Spleen (tissue), 7 donors: ENCODE results near the gene GIMD1.

Experiments used
- CTCF ChIP-seq, 11 experiments: fragments of 200-600 bp in 7 of 11; fragments of 450-650 bp in 4 of 11; sonication (generic) in 4 of 11; IDR thresholded peaks in 8 of 11; conservative IDR thresholded peaks in 3 of 11; 1 replicate in 7 of 11; 2 replicates in 4 of 11; pipeline versions ENCODE4 v1.4.0 to v1.8.0; 2016 to 2021; ENCODE audit warnings: antibody characterized with exemption in 11 of 11, inconsistent platforms in 4 of 11, mild to moderate bottlenecking in 1 of 11
- POLR2A ChIP-seq, 3 donors: fragments of 450-650 bp; IDR thresholded peaks; one replicate each; pipeline ENCODE4 v1.5.1; 2017; ENCODE audit warnings: antibody characterized with exemption in 3 of 3, mild to moderate bottlenecking in 1 of 3
- POLR2AphosphoS5 ChIP-seq, 3 donors: sonication (generic); formaldehyde crosslinking; IDR thresholded peaks; one replicate each; pipeline ENCODE4 v1.5.1; 2017; ENCODE audit warnings: antibody characterized with exemption in 3 of 3
- donor health status: DM: no; HTN: no; CAD: no; lungs with moderate emphysema.
- donor health status: DM: no; HTN: no; CAD: no.
- donor health status: DM: no; HTN: no; CAD: no.

GRCh38 chr4:106369456-106370060, 980 bp upstream of the GIMD1 start:
- TF ChIP-seq CTCF (IDR thresholded peaks at IDR 0.05 in 8 of 11, conservative IDR thresholded peaks at IDR 0.05 in 3 of 11) (peak in 6 of 11 experiments; percentile 13 to 47 (median 28)), POLR2AphosphoS5 (IDR thresholded peaks at IDR 0.05) (no peak), POLR2A (IDR thresholded peaks at IDR 0.05) (no peak)
